Astrocyte of the spinal cord (primary cell): ENCODE data around the gene USF2.

Experiments
- DNase-seq: peaks from one replicate; pipeline ENCODE4 v3.0.0; 2011; ENCODE audit warnings: low read depth, low spot score
- H3K4me3 ChIP-seq: 2 replicates; pipeline ENCODE4 v1.5.1; 2011; ENCODE audit warnings: low read depth, mild to moderate bottlenecking, low read length, moderate library complexity
- CTCF ChIP-seq: IDR thresholded peaks from 2 replicates; pipeline ENCODE4 v1.5.1; 2012; ENCODE audit warnings: low read depth, mild to moderate bottlenecking, low read length, inconsistent platforms
- in situ Hi-C: cut with HindIII; loops from 2 replicates; pipeline ENCODE4 v1.10.0; 2017; ENCODE audit warnings: low sequenced_read_pairs

USF2 gene

GRCh38 chr19:35297515-35297848 lies 28.7 kb downstream of the USF2 start:
- no peak overlapping the region for H3K4me3 ChIP-seq
- no peak for TF ChIP-seq CTCF
- no peak for DNase-seq
- in situ Hi-C loops: no loop called here

- in situ Hi-C loops: no loop called here
- DNase-seq: no peak
- no peak overlapping the region for H3K4me3 ChIP-seq
- no peak for TF ChIP-seq CTCF
Observed at GRCh38 chr19:35297922-35298321, 29.2 kb downstream of the USF2 start.

- DNase-seq: no peak
- in situ Hi-C loops: no loop called here
- TF ChIP-seq CTCF: no peak
Observed at GRCh38 chr19:35298561-35298972, 29.8 kb downstream of the USF2 start.

GRCh38 chr19:35299523-35300338 lies 31.0 kb downstream of the USF2 start:
- in situ Hi-C loops: no loop called here
- DNase-seq: no peak
- no peak for TF ChIP-seq CTCF

More at GRCh38 chr19:35298561-35298972, 29.8 kb downstream of the USF2 start:
- no peak overlapping the region for H3K4me3 ChIP-seq

GRCh38 chr19:35300339-35300649 lies 31.5 kb downstream of the USF2 start:
- in situ Hi-C loops: no loop called here

More at GRCh38 chr19:35299523-35300338, 31.0 kb downstream of the USF2 start:
- no peak overlapping the region for H3K4me3 ChIP-seq

GRCh38 chr19:35301961-35302360 lies 33.2 kb downstream of the USF2 start:
- DNase-seq: no peak
- no peak for TF ChIP-seq CTCF
- in situ Hi-C loops: no loop called here

More at GRCh38 chr19:35300339-35300649, 31.5 kb downstream of the USF2 start:
- H3K4me3 ChIP-seq: no peak overlapping the region
- no peak for DNase-seq
- TF ChIP-seq CTCF: no peak

More at GRCh38 chr19:35301961-35302360, 33.2 kb downstream of the USF2 start:
- H3K4me3 ChIP-seq: no peak overlapping the region
